Measurements from ENCODE around the gene LDHD. TPM values are rescaled to one million over a fixed set of nuclear protein-coding genes. Genes with fewer than 3 reads are reported as not detected.

The LDHD gene
- total and polyA plus RNA-seq, 2 of the 13 experiments (the other 11 are each of a cell fraction or from before 2014, with no cell fraction given): 9.1 to 9.8 TPM

DNA sequence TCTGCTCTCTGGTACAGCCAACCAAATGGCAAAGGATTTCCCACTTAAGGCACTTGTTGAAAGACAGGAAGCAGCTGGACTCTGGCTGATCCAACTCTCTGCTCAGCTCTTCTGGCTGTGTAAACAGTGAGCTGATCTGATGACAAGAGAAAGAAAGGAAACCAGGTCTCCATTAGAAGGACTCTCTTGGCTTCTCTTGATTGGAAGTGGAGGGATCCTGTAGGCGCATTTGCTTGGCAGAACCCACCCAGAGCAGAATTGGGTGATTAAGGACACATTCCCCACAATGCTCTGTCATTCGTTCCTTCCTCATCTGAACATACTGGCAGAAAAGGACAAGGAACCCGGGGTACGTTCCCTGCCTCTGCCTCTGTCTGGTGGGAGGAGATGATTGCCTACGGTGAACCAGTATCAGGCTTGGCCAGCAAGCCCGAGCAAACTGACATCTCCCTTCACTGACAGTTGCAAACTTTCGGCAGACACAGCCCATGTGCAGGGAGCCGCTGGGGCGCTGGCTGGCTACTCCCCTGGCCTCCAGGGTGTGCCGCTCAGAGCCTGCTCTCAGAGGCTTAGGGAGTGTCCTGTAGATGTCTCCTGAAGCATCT lies 29.1 kb downstream of the LDHD start (continued):
- no peak for TF ChIP-seq ZNF788 (CRISPR knock-in tag; IDR thresholded peaks at IDR 0.05; ENCODE audit: borderline replicate concordance)
- no peak for TF ChIP-seq SMARCC2 (IDR thresholded peaks at IDR 0.05)
- TF ChIP-seq ELF1 (CRISPR knock-in tag; IDR thresholded peaks at IDR 0.05): peak; percentile 58; the same call in 1 of the 2 replicates
- TF ChIP-seq, protein P1, sequence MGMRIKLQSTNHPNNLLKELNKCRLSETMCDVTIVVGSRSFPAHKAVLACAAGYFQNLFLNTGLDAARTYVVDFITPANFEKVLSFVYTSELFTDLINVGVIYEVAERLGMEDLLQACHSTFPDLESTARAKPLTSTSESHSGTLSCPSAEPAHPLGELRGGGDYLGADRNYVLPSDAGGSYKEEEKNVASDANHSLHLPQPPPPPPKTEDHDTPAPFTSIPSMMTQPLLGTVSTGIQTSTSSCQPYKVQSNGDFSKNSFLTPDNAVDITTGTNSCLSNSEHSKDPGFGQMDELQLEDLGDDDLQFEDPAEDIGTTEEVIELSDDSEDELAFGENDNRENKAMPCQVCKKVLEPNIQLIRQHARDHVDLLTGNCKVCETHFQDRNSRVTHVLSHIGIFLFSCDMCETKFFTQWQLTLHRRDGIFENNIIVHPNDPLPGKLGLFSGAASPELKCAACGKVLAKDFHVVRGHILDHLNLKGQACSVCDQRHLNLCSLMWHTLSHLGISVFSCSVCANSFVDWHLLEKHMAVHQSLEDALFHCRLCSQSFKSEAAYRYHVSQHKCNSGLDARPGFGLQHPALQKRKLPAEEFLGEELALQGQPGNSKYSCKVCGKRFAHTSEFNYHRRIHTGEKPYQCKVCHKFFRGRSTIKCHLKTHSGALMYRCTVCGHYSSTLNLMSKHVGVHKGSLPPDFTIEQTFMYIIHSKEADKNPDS (CRISPR knock-in tag; IDR thresholded peaks at IDR 0.05): 0 out of 2 replicates have a peak, but pooled peaks have one; percentile 52
- TF ChIP-seq KAT8 (CRISPR knock-in tag; IDR thresholded peaks at IDR 0.05): 0 out of 2 replicates have a peak, but pooled peaks have one; percentile 29
- TF ChIP-seq, protein P2, sequence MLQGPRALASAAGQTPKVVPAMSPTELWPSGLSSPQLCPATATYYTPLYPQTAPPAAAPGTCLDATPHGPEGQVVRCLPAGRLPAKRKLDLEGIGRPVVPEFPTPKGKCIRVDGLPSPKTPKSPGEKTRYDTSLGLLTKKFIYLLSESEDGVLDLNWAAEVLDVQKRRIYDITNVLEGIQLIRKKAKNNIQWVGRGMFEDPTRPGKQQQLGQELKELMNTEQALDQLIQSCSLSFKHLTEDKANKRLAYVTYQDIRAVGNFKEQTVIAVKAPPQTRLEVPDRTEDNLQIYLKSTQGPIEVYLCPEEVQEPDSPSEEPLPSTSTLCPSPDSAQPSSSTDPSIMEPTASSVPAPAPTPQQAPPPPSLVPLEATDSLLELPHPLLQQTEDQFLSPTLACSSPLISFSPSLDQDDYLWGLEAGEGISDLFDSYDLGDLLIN (CRISPR knock-in tag; IDR thresholded peaks at IDR 0.05; ENCODE audit: borderline replicate concordance): no peak
- TF ChIP-seq PHF8 (CRISPR knock-in tag; IDR thresholded peaks at IDR 0.05): no peak
- TF ChIP-seq, protein P3, sequence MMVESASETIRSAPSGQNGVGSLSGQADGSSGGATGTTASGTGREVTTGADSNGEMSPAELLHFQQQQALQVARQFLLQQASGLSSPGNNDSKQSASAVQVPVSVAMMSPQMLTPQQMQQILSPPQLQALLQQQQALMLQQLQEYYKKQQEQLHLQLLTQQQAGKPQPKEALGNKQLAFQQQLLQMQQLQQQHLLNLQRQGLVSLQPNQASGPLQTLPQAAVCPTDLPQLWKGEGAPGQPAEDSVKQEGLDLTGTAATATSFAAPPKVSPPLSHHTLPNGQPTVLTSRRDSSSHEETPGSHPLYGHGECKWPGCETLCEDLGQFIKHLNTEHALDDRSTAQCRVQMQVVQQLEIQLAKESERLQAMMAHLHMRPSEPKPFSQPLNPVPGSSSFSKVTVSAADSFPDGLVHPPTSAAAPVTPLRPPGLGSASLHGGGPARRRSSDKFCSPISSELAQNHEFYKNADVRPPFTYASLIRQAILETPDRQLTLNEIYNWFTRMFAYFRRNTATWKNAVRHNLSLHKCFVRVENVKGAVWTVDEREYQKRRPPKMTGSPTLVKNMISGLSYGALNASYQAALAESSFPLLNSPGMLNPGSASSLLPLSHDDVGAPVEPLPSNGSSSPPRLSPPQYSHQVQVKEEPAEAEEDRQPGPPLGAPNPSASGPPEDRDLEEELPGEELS (CRISPR knock-in tag; IDR thresholded peaks at IDR 0.05): no peak
- TF ChIP-seq, protein P4, sequence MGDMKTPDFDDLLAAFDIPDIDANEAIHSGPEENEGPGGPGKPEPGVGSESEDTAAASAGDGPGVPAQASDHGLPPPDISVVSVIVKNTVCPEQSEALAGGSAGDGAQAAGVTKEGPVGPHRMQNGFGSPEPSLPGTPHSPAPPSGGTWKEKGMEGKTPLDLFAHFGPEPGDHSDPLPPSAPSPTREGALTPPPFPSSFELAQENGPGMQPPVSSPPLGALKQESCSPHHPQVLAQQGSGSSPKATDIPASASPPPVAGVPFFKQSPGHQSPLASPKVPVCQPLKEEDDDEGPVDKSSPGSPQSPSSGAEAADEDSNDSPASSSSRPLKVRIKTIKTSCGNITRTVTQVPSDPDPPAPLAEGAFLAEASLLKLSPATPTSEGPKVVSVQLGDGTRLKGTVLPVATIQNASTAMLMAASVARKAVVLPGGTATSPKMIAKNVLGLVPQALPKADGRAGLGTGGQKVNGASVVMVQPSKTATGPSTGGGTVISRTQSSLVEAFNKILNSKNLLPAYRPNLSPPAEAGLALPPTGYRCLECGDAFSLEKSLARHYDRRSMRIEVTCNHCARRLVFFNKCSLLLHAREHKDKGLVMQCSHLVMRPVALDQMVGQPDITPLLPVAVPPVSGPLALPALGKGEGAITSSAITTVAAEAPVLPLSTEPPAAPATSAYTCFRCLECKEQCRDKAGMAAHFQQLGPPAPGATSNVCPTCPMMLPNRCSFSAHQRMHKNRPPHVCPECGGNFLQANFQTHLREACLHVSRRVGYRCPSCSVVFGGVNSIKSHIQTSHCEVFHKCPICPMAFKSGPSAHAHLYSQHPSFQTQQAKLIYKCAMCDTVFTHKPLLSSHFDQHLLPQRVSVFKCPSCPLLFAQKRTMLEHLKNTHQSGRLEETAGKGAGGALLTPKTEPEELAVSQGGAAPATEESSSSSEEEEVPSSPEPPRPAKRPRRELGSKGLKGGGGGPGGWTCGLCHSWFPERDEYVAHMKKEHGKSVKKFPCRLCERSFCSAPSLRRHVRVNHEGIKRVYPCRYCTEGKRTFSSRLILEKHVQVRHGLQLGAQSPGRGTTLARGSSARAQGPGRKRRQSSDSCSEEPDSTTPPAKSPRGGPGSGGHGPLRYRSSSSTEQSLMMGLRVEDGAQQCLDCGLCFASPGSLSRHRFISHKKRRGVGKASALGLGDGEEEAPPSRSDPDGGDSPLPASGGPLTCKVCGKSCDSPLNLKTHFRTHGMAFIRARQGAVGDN (CRISPR knock-in tag; IDR thresholded peaks at IDR 0.05): peak; percentile 66
- TF ChIP-seq THAP11 (CRISPR knock-in tag; IDR thresholded peaks at IDR 0.05): peak; percentile 42; the same call in 1 of the 2 replicates
